ENCODE data around the gene SCN11A. TPM values are rescaled to one million over a fixed set of nuclear protein-coding genes. Genes with fewer than 3 reads are reported as not detected.

Gene SCN11A
- total RNA-seq, result under 0.01 TPM in 1 of 2 replicates, not detected in the other

DNA sequence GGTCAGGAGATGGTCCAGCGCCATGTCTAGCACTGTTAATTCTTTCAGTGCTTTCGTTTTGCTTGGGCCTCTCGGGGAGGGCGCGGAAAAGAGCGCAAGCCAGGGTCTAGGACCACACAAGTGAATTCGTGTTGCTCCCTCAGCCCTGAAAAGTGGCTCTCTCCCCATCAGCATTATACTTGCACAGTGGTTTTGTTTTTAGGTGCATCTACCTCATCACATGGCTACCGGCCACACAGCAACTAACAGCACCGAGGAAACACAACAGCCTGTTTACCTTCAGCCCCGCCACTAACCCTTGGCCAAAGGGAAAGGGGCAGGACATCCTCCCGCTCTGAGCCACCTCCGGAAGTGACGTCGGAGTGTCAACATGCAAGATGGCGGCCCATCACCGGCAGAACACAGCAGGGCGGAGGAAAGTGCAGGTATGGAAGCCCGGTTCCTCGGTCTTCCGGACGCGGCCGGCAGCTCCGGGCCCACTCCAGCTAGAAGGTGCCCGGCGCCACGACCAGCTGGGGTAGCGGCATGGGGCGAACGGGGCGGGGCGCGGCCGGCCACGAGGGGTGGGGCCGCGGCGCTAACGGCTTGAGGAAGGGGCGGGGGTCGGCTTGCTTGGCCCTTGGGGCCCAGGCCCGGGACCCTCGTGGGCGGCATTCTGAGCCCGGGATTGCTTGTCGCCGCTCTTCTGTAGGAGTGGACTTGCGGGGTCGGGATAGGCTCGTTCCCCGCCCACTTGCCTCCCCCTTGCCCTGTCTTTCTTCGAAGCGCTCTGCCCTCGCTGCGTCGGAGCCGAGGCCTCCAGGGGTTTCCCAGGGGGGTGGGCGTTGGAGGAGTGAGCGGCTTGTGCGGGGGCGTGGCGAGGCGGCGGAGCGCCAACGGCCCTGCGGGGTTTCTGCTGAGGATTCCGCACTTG, at the start of gene SCN11A, which contains the start of gene WDR48:
SCN11A (minus strand) TSS at position 296 of the 913 bp plus-strand sequence. CDS start 101,582 bp downstream, outside the sequence.
WDR48 (plus strand) TSS at position 368 of the 913 bp plus-strand sequence; CDS start at position 378, 10 bp downstream.

Other genes with a start within 250 kb of the SCN11A start
- under 0.01 TPM in 2 replicates for gene SCN10A, start 235.7 kb downstream of the SCN11A start, total RNA-seq
- 28.3 and 50.2 TPM in 2 replicates for gene WDR48, start 72 bp upstream of the SCN11A start, total RNA-seq
- 26.3 and 38.7 TPM in 2 replicates for gene GORASP1, start 55.7 kb upstream of the SCN11A start, total RNA-seq
- 2.6 and 3.2 TPM in 2 replicates for gene TTC21A, start 55.7 kb upstream of the SCN11A start, total RNA-seq
- gene CSRNP1, start 101.6 kb upstream of the SCN11A start, total RNA-seq, result 17.6 and 27.9 TPM in 2 replicates
- not detected in 2 replicates for gene XIRP1, start 140.7 kb upstream of the SCN11A start, total RNA-seq
- not detected in 2 replicates for gene CX3CR1, start 228.1 kb upstream of the SCN11A start, total RNA-seq